Measurements from ENCODE around the gene NUP133.

Gene NUP133

DNA sequence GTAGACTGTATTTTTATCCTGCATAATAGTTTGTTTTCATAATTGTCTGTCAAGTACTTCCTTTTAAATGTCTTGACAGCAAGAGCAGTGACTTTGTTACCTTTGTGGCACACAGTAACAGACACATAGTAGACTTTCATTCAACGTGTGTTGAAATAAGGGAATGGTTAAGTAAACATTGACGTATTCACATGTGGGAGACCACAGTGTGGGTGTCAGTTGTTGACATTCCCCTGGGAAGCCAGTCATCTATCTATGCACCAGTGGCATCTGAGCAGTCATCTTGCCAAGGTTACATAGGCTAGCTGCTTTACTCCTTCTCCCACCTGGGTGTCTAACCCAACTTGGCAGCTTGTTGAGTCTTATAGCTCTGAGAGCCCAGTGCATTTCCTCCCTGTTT lies 1.4 kb upstream of the NUP133 start:
- H3K4me3 ChIP-seq (ENCODE audit: low read length in 2 of 2), result peak overlapping the region in 1 of 2 donors; percentile 29
- peaks cover 2 to 3% of the 10 kb centered on the region in 2 donors for H3K36me3 ChIP-seq (ENCODE audit: control insufficient read depth in 2 of 2, insufficient read depth in 2 of 2, low read length in 2 of 2)
- no peaks in the 10 kb centered on the region for H3K27me3 ChIP-seq (ENCODE audit: control insufficient read depth in 1 of 2, insufficient read depth in 2 of 2, low read length in 2 of 2)
- H3K9me3 ChIP-seq (ENCODE audit: control insufficient read depth in 2 of 2, low read length in 2 of 2), result no peaks in the 10 kb centered on the region
- H3K9ac ChIP-seq (ENCODE audit: low read length in 2 of 2), result no peak overlapping the region
- H3K27ac ChIP-seq (ENCODE audit: low read length), result no peak overlapping the region
- H3K4me1 ChIP-seq (ENCODE audit: control insufficient read depth, insufficient read depth, low read length), result peaks cover 14% of the 10 kb centered on the region

- Histone ChIP-seq H3K4me1 (ENCODE audit: control insufficient read depth, insufficient read depth, low read length) (peaks cover 11% of the 10 kb centered on the region), H3K9ac (ENCODE audit: low read length in 2 of 2) (peak overlapping the region; percentile 97 to 98), H3K36me3 (ENCODE audit: control insufficient read depth in 2 of 2, insufficient read depth in 2 of 2, low read length in 2 of 2) (peaks cover 2 to 5% of the 10 kb centered on the region in 2 donors), H3K4me3 (ENCODE audit: low read length in 2 of 2) (peak overlapping the region; percentile 73 to 95), H3K27ac (ENCODE audit: low read length) (peak overlapping the region; percentile 96), H3K27me3 (ENCODE audit: control insufficient read depth in 1 of 2, insufficient read depth in 2 of 2, low read length in 2 of 2) (no peaks in the 10 kb centered on the region), H3K9me3 (ENCODE audit: control insufficient read depth in 2 of 2, low read length in 2 of 2) (no peaks in the 10 kb centered on the region)
Observed at GRCh38 chr1:229508823-229509337, 739 bp upstream of the NUP133 start.

GRCh38 chr1:229507502-229507901 lies 639 bp downstream of the NUP133 start:
- Histone ChIP-seq H3K4me1 (ENCODE audit: control insufficient read depth, insufficient read depth, low read length) (peaks cover 11% of the 10 kb centered on the region), H3K9me3 (ENCODE audit: control insufficient read depth in 2 of 2, low read length in 2 of 2) (no peaks in the 10 kb centered on the region), H3K9ac (ENCODE audit: low read length in 2 of 2) (peak overlapping the region; percentile 97 to 98), H3K4me3 (ENCODE audit: low read length in 2 of 2) (peak overlapping the region; percentile 73 to 95), H3K27me3 (ENCODE audit: control insufficient read depth in 1 of 2, insufficient read depth in 2 of 2, low read length in 2 of 2) (no peaks in the 10 kb centered on the region), H3K27ac (ENCODE audit: low read length) (peak overlapping the region; percentile 96), H3K36me3 (ENCODE audit: control insufficient read depth in 2 of 2, insufficient read depth in 2 of 2, low read length in 2 of 2) (peaks cover 2 to 5% of the 10 kb centered on the region in 2 donors)

- H3K27me3 ChIP-seq (ENCODE audit: control insufficient read depth in 1 of 2, insufficient read depth in 2 of 2, low read length in 2 of 2), result no peaks in the 10 kb centered on the region
- H3K36me3 ChIP-seq (ENCODE audit: control insufficient read depth in 2 of 2, insufficient read depth in 2 of 2, low read length in 2 of 2), result peaks cover 2 to 5% of the 10 kb centered on the region in 2 donors
- H3K9ac ChIP-seq (ENCODE audit: low read length in 2 of 2), result no peak overlapping the region
- no peak overlapping the region for H3K4me3 ChIP-seq (ENCODE audit: low read length in 2 of 2)
- peaks cover 11% of the 10 kb centered on the region for H3K4me1 ChIP-seq (ENCODE audit: control insufficient read depth, insufficient read depth, low read length)
- no peak overlapping the region for H3K27ac ChIP-seq (ENCODE audit: low read length)
- no peaks in the 10 kb centered on the region for H3K9me3 ChIP-seq (ENCODE audit: control insufficient read depth in 2 of 2, low read length in 2 of 2)
Observed at GRCh38 chr1:229506633-229507032, 1.5 kb downstream of the NUP133 start.

- no peaks in the 10 kb centered on the region for H3K9me3 ChIP-seq (ENCODE audit: control insufficient read depth in 2 of 2, low read length in 2 of 2)
- no peaks in the 10 kb centered on the region for H3K4me1 ChIP-seq (ENCODE audit: control insufficient read depth, insufficient read depth, low read length)
- H3K27ac ChIP-seq (ENCODE audit: low read length), result no peak overlapping the region
- H3K27me3 ChIP-seq (ENCODE audit: control insufficient read depth in 1 of 2, insufficient read depth in 2 of 2, low read length in 2 of 2), result no peaks in the 10 kb centered on the region
- H3K4me3 ChIP-seq (ENCODE audit: low read length in 2 of 2), result no peak overlapping the region
- peaks cover 42 to 44% of the 10 kb centered on the region in 2 donors for H3K36me3 ChIP-seq (ENCODE audit: control insufficient read depth in 2 of 2, insufficient read depth in 2 of 2, low read length in 2 of 2)
- H3K9ac ChIP-seq (ENCODE audit: low read length in 2 of 2), result no peak overlapping the region
Observed at GRCh38 chr1:229495782-229496181, 12.4 kb downstream of the NUP133 start.

DNA sequence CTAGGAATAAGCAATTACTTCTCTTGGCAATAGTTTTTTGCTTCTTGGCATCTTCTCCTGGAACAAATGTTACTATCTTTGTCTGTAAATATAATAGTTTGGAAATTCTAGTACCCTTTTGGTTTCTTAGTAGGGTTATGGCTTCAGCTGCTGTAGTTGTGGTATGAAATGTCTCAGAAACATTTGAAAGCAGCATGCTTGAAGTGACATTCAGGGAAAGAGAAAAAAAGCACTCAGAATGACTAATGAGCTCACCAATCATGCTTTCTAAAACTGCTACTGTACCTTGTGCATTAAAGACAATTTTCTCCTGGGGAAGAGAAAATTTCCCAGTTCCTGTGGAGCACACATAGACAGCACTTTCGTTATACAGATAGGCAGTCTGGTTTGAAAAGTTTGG lies 21.0 kb downstream of the NUP133 start:
- Histone ChIP-seq H3K27ac (ENCODE audit: low read length) (no peak overlapping the region), H3K27me3 (ENCODE audit: control insufficient read depth in 1 of 2, insufficient read depth in 2 of 2, low read length in 2 of 2) (no peaks in the 10 kb centered on the region), H3K9ac (ENCODE audit: low read length in 2 of 2) (no peak overlapping the region), H3K9me3 (ENCODE audit: control insufficient read depth in 2 of 2, low read length in 2 of 2) (no peaks in the 10 kb centered on the region), H3K4me3 (ENCODE audit: low read length in 2 of 2) (no peak overlapping the region), H3K36me3 (ENCODE audit: control insufficient read depth in 2 of 2, insufficient read depth in 2 of 2, low read length in 2 of 2) (peaks cover 34 to 45% of the 10 kb centered on the region in 2 donors), H3K4me1 (ENCODE audit: control insufficient read depth, insufficient read depth, low read length) (peaks cover 2% of the 10 kb centered on the region)

DNA sequence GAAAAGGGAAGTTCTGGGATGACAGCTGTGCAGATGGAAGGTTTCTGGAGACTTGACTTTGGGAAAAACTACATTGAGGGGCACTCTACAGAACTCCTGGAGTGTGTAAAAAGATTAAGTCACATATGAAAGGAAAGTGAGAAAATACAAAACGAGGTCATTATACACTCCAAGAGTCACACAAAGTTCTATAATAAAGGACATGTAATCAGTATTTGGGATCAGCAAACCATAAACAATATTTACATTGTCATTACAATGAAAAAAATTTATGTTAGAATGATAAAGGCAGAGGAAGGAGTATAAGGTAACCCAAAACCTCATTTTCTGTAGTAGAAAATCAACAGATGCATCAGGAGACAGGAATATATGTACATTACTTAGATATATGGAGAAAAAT lies 22.8 kb downstream of the NUP133 start:
- Histone ChIP-seq H3K4me1 (ENCODE audit: control insufficient read depth, insufficient read depth, low read length) (peaks cover 3% of the 10 kb centered on the region), H3K9me3 (ENCODE audit: control insufficient read depth in 2 of 2, low read length in 2 of 2) (no peaks in the 10 kb centered on the region), H3K27ac (ENCODE audit: low read length) (no peak overlapping the region), H3K4me3 (ENCODE audit: low read length in 2 of 2) (no peak overlapping the region), H3K36me3 (ENCODE audit: control insufficient read depth in 2 of 2, insufficient read depth in 2 of 2, low read length in 2 of 2) (peaks cover 31 to 44% of the 10 kb centered on the region in 2 donors), H3K27me3 (ENCODE audit: control insufficient read depth in 1 of 2, insufficient read depth in 2 of 2, low read length in 2 of 2) (no peaks in the 10 kb centered on the region), H3K9ac (ENCODE audit: low read length in 2 of 2) (no peak overlapping the region)

DNA sequence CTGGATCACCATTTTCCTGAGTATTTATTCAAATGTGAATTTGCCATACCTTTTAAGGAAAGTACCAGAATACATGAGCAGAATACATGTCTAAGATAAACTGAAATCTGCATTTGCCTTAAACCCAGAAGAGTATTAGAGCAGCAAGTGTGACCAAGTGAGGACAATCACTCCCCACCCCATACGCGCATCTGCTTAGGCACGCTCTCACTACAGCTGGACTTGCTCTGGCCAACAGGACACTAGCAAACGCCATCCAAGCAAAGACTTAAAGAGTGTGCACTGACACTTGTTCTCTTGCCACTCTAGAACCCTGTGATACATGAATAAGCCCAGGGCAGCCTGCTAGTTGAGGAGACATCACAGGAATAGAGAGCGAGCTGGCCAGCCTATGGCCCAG lies 25.6 kb downstream of the NUP133 start:
- peaks cover 34 to 43% of the 10 kb centered on the region in 2 donors for H3K36me3 ChIP-seq (ENCODE audit: control insufficient read depth in 2 of 2, insufficient read depth in 2 of 2, low read length in 2 of 2)
- H3K9ac ChIP-seq (ENCODE audit: low read length in 2 of 2), result peak overlapping the region in 1 of 2 donors; percentile 1
- no peaks in the 10 kb centered on the region for H3K27me3 ChIP-seq (ENCODE audit: control insufficient read depth in 1 of 2, insufficient read depth in 2 of 2, low read length in 2 of 2)
- H3K27ac ChIP-seq (ENCODE audit: low read length), result no peak overlapping the region
- H3K4me3 ChIP-seq (ENCODE audit: low read length in 2 of 2), result no peak overlapping the region
- H3K4me1 ChIP-seq (ENCODE audit: control insufficient read depth, insufficient read depth, low read length), result peaks cover 3% of the 10 kb centered on the region
- H3K9me3 ChIP-seq (ENCODE audit: control insufficient read depth in 2 of 2, low read length in 2 of 2), result no peaks in the 10 kb centered on the region

DNA sequence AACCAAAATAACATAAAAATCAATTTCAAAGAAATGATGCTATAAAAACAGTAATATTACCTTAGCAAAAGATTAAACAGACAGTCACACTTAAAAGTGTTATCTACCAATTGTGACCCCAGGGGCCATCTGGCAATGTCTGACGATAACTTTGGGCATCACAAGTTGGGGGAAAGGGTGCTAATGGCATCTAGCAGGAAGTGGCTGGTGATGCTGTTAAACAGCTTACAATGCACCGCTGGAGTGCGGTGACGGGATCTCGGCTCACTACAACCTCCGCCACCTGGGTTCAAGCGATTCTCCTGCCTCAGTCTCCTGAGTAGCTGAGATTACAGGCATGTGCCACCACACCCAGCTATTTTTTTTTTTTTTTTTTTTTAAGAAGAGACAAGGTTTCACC lies 27.6 kb downstream of the NUP133 start:
- H3K9me3 ChIP-seq (ENCODE audit: control insufficient read depth in 2 of 2, low read length in 2 of 2), result no peaks in the 10 kb centered on the region
- no peak overlapping the region for H3K4me3 ChIP-seq (ENCODE audit: low read length in 2 of 2)
- H3K27ac ChIP-seq (ENCODE audit: low read length), result no peak overlapping the region
- peaks cover 3% of the 10 kb centered on the region for H3K4me1 ChIP-seq (ENCODE audit: control insufficient read depth, insufficient read depth, low read length)
- H3K36me3 ChIP-seq (ENCODE audit: control insufficient read depth in 2 of 2, insufficient read depth in 2 of 2, low read length in 2 of 2), result peaks cover 27 to 33% of the 10 kb centered on the region in 2 donors
- no peaks in the 10 kb centered on the region for H3K27me3 ChIP-seq (ENCODE audit: control insufficient read depth in 1 of 2, insufficient read depth in 2 of 2, low read length in 2 of 2)
- no peak overlapping the region for H3K9ac ChIP-seq (ENCODE audit: low read length in 2 of 2)

DNA sequence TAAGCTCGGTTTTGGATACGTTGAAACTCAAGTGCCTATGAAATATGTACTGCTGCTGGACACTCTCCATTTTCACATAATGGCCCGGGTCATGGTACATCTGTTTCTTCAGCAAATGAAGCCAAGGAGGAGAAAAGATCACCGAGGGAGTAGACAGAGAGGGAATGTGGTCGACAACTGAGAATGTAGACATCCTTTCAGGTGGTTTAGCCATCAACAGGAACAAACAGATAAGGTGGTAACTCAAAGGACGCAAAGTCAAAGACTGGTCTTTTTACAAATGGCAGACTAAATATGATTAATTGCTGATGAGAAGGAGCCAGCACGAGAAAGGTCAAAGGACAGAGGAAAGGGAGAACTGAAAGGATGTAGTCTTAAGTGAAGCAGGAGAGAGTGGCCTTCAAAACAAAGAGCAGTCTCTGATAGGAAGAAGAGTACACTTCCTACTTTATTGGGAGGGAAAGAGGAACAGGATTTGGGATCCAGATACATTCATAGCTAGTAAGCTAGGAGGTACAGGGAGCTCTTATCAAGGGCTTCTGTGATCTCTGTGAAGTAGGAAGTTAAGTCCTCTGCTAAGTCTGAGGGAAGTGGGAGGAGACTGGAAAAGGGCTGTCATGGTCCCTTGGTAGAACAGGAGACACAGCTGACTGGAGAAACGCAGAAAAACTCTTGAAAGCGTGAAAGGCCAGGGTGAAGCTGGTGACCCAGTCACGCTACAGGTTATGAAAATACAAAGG lies 28.3 kb downstream of the NUP133 start:
- no peak overlapping the region for H3K4me3 ChIP-seq (ENCODE audit: low read length in 2 of 2)
- no peak overlapping the region for H3K9ac ChIP-seq (ENCODE audit: low read length in 2 of 2)

GRCh38 chr1:229478852-229479251 lies 29.3 kb downstream of the NUP133 start:
- Histone ChIP-seq H3K36me3 (ENCODE audit: control insufficient read depth in 2 of 2, insufficient read depth in 2 of 2, low read length in 2 of 2) (peaks cover 23 to 41% of the 10 kb centered on the region in 2 donors), H3K9ac (ENCODE audit: low read length in 2 of 2) (no peak overlapping the region), H3K27ac (ENCODE audit: low read length) (no peak overlapping the region)

More for the DNA sequence above, 28.3 kb downstream of the NUP133 start:
- no peak overlapping the region for H3K27ac ChIP-seq (ENCODE audit: low read length)
- no peaks in the 10 kb centered on the region for H3K9me3 ChIP-seq (ENCODE audit: control insufficient read depth in 2 of 2, low read length in 2 of 2)
- H3K27me3 ChIP-seq (ENCODE audit: control insufficient read depth in 1 of 2, insufficient read depth in 2 of 2, low read length in 2 of 2), result no peaks in the 10 kb centered on the region
- peaks cover 3% of the 10 kb centered on the region for H3K4me1 ChIP-seq (ENCODE audit: control insufficient read depth, insufficient read depth, low read length)
- peaks cover 22 to 38% of the 10 kb centered on the region in 2 donors for H3K36me3 ChIP-seq (ENCODE audit: control insufficient read depth in 2 of 2, insufficient read depth in 2 of 2, low read length in 2 of 2)

More at GRCh38 chr1:229478852-229479251, 29.3 kb downstream of the NUP133 start:
- Histone ChIP-seq H3K27me3 (ENCODE audit: control insufficient read depth in 1 of 2, insufficient read depth in 2 of 2, low read length in 2 of 2) (no peaks in the 10 kb centered on the region), H3K4me3 (ENCODE audit: low read length in 2 of 2) (no peak overlapping the region), H3K9me3 (ENCODE audit: control insufficient read depth in 2 of 2, low read length in 2 of 2) (no peaks in the 10 kb centered on the region), H3K4me1 (ENCODE audit: control insufficient read depth, insufficient read depth, low read length) (peaks cover 3% of the 10 kb centered on the region)
